Loucy (cell line): ENCODE measurements around the gene DCBLD2.

Source experiments
- EZH2phosphoT487 ChIP-seq: fragments of 200-600 bp; IDR thresholded peaks from 2 replicates; pipeline ENCODE4 v1.6.1; 2018; ENCODE audit warnings: antibody characterized with exemption, mild to moderate bottlenecking, moderate library complexity, borderline replicate concordance
- TF ChIP-seq, protein P1 (sequence below): fragments of 200-600 bp; sonication (generic); conservative IDR thresholded peaks from 2 replicates; pipeline ENCODE4 v1.5.1; 2014; ENCODE audit warnings: mild to moderate bottlenecking, antibody characterized with exemption, low read length

DNA sequence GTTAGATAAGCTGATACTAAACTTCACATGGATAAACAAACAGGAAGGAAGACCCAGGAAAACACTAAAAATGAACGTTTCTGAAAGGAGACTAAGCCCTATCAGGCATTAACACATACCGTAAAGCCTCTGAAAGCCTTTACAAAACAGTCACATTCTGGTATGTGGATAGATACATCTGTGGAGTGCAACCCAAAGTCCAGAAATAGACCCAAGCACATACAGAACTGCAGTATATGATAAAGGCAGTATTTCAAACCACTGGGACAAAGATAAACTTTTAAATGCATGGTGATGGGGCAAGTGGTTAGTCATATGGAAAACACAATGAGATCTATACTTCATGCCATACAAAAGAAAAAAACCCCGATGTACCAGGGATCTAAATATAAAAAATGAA, 26.0 kb downstream of the DCBLD2 start:
- TF ChIP-seq, protein P1, sequence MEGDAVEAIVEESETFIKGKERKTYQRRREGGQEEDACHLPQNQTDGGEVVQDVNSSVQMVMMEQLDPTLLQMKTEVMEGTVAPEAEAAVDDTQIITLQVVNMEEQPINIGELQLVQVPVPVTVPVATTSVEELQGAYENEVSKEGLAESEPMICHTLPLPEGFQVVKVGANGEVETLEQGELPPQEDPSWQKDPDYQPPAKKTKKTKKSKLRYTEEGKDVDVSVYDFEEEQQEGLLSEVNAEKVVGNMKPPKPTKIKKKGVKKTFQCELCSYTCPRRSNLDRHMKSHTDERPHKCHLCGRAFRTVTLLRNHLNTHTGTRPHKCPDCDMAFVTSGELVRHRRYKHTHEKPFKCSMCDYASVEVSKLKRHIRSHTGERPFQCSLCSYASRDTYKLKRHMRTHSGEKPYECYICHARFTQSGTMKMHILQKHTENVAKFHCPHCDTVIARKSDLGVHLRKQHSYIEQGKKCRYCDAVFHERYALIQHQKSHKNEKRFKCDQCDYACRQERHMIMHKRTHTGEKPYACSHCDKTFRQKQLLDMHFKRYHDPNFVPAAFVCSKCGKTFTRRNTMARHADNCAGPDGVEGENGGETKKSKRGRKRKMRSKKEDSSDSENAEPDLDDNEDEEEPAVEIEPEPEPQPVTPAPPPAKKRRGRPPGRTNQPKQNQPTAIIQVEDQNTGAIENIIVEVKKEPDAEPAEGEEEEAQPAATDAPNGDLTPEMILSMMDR = no peak
- no peak for TF ChIP-seq EZH2phosphoT487
